ENCODE measurements around the gene KDM5A.

KDM5A gene

DNA sequence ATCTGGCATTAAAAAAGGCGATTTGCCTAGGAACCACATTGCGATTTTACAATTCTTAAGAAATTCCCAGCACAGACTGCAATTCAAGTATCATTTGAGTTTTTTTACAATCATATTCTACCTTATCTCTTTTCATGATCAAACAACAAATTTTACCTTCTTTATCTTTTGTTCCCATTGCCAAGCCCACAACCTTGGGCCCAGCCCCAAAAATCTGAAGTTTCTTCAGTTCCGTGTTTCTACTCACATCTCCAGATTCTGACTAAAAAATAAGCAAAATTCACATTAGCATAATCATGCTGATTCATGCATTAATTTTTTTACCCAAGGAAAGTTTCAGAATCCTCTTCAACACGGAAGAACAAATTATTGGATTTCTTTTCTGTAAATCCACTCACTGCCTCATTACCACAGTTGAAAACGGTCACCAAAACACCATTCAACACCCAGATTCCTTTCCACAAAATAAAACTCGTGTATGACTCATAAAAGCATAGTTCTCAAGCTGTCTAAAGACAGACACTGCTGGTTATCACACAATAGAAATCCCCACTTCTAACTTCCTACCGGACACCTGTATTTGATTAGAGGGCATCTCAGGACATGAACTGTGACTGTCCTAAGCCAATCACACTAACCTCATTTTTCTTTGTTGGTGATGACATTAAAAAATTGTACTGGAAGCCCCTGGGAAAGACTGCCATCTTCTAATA is 32.7 kb downstream of the KDM5A start:
- TF ChIP-seq GATA3 (IDR thresholded peaks at IDR 0.05; ENCODE audit: low read depth, low read length) (no peak), GATA2 (IDR thresholded peaks at IDR 0.05; ENCODE audit: low read depth, low read length) (no peak)

DNA sequence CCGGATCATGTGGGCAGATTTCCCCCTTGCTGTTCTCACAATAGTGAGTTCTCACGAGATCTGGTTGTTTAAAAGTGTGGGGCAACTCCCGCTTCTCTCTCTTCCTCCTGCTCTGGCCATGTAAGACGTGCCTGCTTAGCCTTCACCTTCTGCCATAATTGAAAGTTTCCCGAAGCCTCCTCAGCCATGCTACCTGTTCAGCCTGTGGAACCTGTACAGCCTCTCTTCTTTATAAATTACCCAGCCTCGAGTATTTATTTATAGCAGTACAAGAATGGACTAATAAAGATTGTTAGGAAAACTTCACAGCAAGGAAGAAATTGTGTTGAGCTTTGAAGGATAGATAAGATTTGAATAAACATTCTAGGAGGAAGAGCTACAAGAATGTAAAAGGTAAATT is 52.1 kb downstream of the KDM5A start:
- TF ChIP-seq GATA3 (IDR thresholded peaks at IDR 0.05; ENCODE audit: low read depth, low read length): no peak
- TF ChIP-seq GATA2 (IDR thresholded peaks at IDR 0.05; ENCODE audit: low read depth, low read length): no peak

DNA sequence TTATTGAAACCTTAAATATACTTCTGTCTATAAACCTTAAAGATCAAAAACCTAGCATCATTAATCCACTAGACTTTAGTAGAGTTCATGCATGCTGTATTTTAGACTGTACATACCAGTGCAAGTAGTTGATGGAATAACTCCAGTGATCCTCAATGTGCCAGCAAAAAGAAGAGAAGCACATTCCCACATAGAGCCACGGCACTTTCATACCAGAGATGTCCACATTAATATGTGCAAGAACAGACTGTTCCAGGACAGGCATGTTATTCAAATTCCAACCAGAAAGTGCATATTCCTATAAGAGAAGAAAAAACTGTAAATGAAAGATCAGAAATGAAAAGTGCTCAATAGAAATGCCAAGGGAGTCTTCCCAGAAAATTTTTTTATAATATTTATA is 55.0 kb downstream of the KDM5A start:
- TF ChIP-seq GATA2 (IDR thresholded peaks at IDR 0.05; ENCODE audit: low read depth, low read length): no peak
- TF ChIP-seq GATA3 (IDR thresholded peaks at IDR 0.05; ENCODE audit: low read depth, low read length): no peak

DNA sequence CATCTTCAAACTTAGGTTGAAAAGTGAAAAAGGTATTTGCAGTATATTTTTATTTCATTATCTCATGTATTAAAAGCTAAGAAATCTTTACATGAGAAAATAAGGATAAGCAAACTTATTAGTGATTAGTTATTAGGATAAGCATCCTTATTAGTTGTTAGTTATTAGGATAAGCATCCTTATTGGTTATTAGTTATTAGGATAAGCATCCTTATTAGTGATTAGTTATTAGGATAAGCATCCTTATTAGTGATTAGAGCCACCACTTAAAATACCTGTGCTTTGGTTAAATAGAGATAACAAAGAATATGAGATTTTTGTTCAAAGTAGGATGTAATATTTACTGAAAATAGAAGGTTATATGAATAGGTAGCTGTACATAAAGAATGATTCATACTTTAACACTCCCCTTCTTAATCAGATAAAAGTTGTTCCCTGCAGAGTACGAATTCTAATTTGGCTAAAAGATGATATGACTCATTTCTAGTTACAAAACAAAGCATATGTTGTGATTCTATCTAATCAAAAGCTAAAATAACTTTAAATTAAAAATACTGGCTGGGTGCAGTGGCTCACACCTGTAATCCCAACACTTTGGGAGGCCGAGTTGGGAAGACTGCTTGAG is 56.4 kb downstream of the KDM5A start:
- TF ChIP-seq GATA3 (IDR thresholded peaks at IDR 0.05; ENCODE audit: low read depth, low read length) (no peak), GATA2 (IDR thresholded peaks at IDR 0.05; ENCODE audit: low read depth, low read length) (no peak)

DNA sequence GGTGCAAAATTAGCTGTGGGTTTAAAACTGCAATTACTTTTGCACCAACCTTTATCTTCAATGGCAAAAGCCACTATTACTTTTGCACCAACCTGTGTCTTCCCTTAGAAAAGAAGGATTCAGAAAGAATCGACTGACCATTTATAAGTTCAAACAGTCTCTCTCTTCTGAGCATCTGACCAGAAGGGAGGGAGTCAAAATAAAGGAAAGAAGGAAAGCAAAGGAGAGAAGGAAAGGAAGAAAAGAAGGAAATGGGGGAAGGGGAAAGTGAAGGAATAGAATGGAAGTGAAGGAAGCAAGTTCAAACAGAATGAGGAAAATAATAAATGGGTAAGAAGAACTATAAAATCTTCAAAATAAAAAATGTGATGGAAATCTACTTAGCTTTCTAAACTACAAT is 57.8 kb downstream of the KDM5A start:
- TF ChIP-seq GATA2 (IDR thresholded peaks at IDR 0.05; ENCODE audit: low read depth, low read length) (no peak), GATA3 (IDR thresholded peaks at IDR 0.05; ENCODE audit: low read depth, low read length) (no peak)

DNA sequence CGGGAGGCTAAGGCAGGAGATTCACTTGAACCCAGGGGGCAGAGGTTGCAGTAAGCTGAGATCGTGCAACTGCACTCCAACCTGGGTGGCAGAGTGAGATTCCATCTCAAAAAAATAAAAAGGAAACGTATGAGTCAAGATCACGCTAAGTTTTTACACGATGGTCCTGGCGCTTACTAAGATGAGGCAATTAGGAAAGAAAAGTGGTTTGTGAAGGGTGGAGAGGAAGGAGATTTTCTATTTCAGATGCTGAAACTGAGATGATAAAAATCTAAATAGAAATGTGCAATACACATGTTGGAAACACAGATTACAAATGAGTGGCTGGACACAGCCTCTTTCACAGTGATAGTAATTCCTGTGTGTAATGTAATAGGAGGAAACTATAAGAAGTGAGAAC is 63.2 kb downstream of the KDM5A start:
- TF ChIP-seq GATA3 (IDR thresholded peaks at IDR 0.05; ENCODE audit: low read depth, low read length) (0 out of 2 replicates have a peak, but pooled peaks have one; percentile 31), GATA2 (IDR thresholded peaks at IDR 0.05; ENCODE audit: low read depth, low read length) (no peak)

DNA sequence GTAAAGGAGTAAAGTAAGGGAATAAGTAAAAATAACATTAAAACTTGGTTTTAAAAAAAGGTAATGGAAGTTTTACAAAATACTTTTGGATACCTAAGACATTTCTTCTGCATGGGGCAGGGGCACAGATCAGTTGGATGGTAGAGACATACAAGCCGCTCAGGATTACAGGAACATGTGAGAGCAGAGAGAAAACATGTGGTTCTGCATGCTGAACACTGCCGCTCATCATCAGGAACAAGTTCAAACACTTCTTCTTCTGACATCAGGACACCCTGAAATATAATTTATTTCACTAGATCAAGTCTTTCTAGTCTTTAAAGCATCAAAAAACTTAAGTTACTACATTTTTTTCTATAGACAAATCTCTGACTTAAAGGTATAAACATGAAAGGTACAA is 65.6 kb downstream of the KDM5A start:
- no peak for TF ChIP-seq GATA3 (IDR thresholded peaks at IDR 0.05; ENCODE audit: low read depth, low read length)
- no peak for TF ChIP-seq GATA2 (IDR thresholded peaks at IDR 0.05; ENCODE audit: low read depth, low read length)

DNA sequence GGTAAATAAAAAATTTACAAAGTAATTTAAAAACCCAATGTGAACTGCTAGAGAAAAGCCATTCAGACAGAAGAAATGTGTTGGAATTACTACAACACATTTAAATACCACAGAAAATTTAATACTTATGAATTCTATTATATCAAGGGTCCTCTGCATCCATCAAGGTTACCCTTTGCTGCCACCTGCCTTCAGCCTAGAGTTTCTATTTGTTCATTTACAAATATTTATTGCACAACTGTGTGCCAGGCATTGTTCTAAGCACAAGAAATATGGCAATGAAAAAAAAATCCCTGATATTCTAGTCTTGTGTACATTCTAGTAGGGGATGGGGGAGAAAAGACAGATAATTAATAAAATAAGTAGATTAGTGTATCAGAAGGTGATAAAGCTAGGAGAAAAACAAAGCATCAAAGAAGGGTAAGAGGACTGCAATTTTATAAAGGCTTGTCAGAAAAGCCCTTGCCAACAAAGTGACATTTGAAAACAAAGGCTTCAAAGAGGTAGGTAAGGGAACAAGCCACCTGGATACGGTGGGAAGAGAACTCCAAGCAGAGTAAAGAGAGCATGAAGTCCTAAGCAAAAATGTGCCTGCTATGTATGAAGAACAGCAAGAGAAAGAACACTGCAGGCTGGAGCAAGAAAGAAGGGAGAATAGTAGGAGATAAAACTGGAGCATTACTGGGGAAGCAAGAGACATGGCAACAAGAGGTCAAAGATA is 67.4 kb downstream of the KDM5A start:
- TF ChIP-seq GATA2 (IDR thresholded peaks at IDR 0.05; ENCODE audit: low read depth, low read length): no peak
- no peak for TF ChIP-seq GATA3 (IDR thresholded peaks at IDR 0.05; ENCODE audit: low read depth, low read length)

DNA sequence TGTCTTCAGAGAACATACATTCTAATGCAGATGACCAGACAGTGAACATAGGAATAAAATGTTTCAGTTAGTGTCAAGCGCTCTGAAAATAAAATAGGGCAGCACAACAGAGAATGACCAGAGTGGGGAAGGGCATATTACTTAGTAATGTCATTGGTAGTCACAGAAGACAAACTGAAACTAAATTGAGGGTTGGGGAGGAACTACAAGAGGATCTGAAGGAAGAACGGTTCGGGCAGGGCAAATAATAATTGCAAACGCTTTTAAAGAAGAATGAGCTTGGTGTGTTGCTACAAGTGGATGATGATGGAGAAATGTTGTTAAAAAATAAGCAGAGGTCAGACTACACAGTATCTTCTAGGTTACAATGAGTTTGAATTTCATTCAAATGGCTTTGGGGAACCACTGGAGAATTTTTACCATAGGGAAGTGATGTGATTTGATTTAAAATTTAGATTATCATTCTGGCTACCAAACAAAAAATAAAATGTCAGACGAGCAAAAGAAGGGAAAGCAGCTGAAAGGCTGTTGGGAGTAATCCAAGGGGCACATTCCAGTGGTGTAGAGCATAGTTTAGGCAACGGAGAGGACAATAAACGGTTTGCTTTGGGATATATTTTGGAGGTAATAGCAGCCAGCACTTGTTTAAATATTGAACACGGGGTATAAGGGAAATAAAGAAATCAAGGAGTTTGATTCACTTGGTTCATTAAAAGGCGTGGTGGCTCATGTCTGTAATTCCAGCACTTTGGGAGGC is 70.2 kb downstream of the KDM5A start:
- TF ChIP-seq GATA3 (IDR thresholded peaks at IDR 0.05; ENCODE audit: low read depth, low read length) (no peak), GATA2 (IDR thresholded peaks at IDR 0.05; ENCODE audit: low read depth, low read length) (no peak)

DNA sequence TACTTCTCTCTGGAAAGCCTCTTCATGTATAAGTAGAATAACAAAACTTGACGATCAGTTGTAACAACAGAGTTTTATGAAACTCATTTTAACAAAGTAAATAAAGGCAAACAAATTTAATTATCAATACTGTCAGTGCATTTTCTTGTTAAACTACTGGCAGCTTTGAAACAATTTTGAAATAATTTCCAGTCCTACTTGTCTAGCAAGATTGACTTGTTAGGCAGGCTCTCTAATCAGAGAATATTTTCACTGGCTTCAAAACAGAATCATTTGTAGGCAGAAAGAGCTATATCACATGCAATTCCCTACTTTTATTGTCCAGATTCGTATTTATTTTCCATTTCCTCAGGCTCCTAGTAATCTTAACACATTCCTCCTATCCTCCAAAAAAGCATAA is 80.6 kb downstream of the KDM5A start:
- TF ChIP-seq GATA2 (IDR thresholded peaks at IDR 0.05; ENCODE audit: low read depth, low read length) (no peak), GATA3 (IDR thresholded peaks at IDR 0.05; ENCODE audit: low read depth, low read length) (no peak)

DNA sequence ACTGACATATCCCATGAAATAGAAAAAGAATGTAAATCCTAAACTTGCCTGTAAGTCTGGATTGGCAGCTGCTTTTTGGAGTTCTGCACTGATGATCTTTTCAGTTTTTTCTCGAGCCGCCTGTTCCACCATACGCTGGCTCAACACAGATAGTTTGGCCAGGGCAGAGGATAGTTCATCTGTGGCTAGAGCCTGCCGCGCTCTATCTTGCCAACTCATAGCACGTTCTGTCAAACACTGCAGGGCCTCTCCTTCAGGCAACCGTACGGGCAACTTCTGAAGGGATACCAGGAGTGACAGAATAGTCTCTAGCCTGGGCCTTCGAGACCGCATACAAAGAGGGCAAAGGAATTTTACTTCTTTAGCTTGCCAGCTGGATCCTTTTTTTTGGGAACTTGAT is 81.7 kb downstream of the KDM5A start:
- TF ChIP-seq GATA3 (IDR thresholded peaks at IDR 0.05; ENCODE audit: low read depth, low read length) (no peak), GATA2 (IDR thresholded peaks at IDR 0.05; ENCODE audit: low read depth, low read length) (no peak)

DNA sequence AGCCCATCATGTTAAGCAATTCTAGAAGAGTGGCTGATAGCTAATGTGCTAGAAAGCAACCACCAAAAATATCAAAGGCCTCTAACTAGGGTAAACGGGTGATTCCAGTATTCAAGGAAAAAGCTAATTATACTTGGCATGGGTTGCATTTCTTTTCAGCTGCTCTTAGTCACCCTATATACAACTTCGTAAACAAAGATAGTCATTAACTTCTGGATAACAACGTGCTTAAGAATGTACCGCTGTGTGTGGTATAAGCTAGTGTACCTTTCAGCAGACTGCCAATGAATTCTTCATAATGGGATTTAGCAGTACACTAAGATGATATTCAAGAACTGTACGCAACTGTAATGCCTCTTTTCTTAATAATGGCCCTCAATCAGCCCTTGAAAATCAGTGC is 84.3 kb downstream of the KDM5A start:
- TF ChIP-seq GATA3 (IDR thresholded peaks at IDR 0.05; ENCODE audit: low read depth, low read length) (no peak), GATA2 (IDR thresholded peaks at IDR 0.05; ENCODE audit: low read depth, low read length) (no peak)

DNA sequence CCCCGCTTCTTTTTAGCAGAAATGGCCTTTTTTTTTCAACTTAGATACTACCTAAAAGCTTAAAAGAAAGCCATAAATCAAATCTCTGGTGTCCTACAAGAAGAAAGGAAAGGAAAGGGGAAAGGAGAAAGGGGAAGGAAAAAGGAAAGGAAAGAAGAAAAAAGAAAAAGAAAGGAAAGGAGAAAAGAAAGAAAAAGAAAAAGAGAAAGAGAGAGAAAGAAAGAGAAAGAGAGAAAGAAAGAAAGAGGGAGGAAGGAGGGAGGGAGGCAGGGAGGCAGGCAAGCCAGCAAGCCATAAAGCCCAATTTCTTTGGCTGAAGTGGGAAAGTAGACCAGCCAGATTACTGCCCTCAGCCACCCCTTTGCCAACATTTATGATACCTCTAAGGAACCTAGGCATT is 94.0 kb downstream of the KDM5A start:
- TF ChIP-seq GATA3 (IDR thresholded peaks at IDR 0.05; ENCODE audit: low read depth, low read length) (no peak), GATA2 (IDR thresholded peaks at IDR 0.05; ENCODE audit: low read depth, low read length) (no peak)

DNA sequence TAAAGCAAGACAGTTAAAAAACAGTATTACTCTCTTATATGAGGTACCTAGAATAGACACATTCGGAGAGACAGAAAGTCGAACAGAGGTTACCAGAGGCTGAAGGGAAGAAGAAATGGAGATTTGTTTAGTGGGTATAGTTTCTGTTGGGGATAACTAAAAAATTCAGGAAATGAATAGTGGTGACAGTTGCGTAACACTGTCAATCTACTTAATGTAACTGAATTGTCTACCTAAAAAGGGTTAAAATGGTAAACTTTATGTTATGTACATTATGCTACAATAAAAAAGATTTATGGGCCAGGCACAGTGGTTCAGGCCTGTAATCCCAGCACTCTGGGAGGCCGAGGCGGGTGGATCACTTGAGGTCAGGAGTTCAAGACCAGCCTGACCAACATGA is 95.9 kb downstream of the KDM5A start:
- TF ChIP-seq GATA2 (IDR thresholded peaks at IDR 0.05; ENCODE audit: low read depth, low read length) (no peak), GATA3 (IDR thresholded peaks at IDR 0.05; ENCODE audit: low read depth, low read length) (no peak)
